HG03064 (cell line): ENCODE measurements around the gene UVRAG.
A peak's percentile ranks its signal among the peaks of the same experiment; 100 is the strongest.
"Not testable (repeated sequence)": the region's sequence is repeated elsewhere in the genome, so short reads cannot be mapped to it uniquely, and the experiment has no call there.

Experiments
- ATAC-seq: cut with Tn5 transposase; IDR thresholded peaks from one replicate; pipeline ENCODE4 v1.9.1; 2021; ENCODE audit warnings: low read depth; ENCODE audit not compliant: unreplicated experiment

UVRAG gene

DNA sequence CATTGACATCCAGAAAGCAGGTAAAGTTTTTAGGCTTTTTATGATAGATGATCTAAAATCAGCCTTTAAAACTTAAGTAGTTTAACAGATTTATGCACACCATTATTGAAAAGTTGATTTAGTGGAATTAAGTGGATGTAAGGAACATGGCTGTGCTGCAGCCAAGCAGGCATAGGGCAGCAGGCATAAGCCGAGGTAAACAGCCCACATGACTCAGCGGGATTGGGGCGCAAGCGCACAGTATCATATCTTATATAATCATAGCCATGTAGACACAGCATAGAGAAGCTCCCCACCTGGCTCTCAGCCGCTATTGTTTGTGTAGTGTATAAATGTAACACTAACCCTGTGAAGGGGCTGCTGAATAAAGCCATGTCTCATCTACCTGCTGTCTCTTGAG lies 233.8 kb downstream of the UVRAG start:
- ATAC-seq, result no peak

DNA sequence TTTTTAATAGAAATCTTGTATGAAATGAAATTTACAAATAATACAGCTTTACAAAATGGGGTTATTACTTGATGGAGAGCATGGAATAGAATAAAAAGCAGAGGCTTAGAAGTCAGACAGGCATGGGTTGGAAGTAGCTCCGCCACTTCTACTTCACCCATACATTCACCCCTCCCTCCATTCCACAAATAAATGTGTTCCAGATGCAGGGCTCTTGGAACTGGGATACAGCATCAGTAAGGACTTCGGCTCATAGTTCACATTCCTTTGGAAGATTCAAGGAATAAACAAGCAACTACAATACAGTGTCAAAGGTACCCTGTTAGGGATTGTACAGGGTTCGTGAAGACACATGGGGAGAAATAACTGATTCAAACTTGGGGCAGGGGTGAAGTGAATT lies 234.5 kb downstream of the UVRAG start:
- ATAC-seq, result no peak

DNA sequence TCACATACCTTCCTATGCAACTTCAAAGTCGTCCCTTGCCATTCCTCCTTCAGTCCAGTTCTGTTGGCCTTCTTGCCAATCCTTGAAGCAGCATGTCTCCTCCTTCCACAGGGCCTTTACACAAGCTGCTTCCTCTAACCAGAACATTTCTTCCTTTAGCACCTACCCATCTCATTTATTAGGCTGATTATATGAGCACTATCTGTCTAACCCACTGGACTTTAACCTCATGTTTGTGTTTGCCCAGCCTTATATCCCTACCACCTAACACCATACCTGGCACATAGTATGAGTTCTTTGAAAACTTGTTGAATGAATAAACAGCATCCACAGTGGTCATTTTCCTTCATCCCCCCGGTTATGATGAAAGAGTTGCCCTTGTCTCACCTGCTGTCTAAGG lies 236.9 kb downstream of the UVRAG start:
- ATAC-seq, result no peak

DNA sequence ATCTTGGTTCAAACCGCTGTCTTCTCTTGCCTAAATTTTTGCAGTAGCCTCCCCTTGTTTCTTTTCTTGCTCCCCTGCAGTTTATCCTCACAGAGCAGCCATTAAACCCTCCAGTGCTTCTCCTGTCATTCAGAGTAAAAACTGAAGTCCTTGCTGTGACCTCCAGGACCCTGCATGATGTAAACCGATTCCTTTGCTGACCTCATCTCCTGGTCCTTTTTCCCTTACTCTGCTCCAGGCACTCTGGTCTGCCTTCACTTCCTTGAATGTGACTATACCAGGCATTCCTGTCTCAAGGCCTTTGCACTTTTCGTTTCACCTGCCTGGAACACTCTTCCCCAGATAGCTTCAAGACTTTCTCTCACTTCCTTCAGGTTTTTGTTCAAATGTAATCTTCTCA lies 239.3 kb downstream of the UVRAG start:
- ATAC-seq, result no peak

DNA sequence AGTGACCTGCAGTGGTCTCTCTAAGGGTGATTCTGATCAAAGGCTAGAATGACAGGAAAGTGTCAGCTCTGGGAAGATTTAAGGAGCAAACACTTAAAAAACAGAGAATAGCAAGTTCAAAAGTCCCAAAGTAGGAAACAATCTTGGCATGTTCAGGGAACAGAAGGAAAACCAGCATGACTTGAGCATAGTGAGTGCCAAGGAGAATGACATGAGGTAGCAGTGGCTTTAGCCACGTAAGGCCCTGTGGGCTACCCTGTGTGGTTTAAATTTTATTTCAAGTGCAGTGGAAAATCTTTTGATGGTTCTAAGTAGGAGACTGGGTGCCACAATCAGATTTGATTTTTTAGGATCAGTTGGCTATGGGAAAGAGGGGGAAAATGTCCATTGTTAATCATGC lies 241.9 kb downstream of the UVRAG start:
- no peak for ATAC-seq

DNA sequence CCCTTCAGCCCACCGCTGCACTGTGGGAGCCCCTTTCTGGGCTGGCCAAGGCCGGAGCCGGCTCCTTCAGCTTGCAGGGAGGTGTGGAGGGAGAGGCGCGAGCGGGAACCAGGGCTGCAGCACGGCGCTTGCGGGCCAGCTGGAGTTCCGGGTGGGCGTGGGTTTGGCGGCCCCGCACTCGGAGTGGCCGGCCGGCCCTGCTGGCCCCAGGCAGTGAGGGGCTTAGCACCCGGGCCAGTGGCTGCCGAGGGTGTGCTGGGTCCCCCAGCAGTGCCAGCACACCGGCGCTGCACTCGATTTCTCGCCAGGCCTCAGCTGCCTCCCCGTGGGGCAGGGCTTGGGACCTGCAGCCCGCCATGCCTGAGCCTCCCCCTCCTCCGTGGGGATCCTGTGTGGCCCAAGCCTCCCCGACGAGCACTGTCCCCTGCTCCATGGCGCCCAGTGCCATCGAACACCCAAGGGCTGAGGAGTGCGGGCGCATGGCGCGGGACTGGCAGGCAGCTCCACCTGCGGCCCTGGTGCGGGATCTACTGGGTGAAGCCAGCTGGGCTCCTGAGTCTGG lies 245.5 kb downstream of the UVRAG start:
- not testable (repeated sequence) for ATAC-seq

DNA sequence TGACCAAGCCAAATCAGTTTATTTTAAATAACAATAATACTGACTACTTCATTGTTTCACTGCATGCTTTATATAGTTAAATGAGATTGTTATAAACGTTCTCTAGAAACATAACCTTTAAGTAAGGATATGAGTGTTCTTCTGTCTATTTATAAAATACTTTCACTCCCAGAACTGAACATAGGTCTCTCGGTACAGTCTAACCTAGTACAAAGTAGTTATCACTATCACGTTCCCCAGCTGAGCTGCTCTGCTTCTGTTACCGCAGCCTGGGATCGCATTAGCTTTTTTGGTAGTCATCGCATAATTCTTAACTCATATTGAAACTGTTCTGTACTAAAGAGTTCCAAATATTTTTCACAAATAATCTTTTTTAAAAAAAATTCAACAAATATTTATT lies 247.7 kb downstream of the UVRAG start:
- peak; percentile 99 for ATAC-seq

DNA sequence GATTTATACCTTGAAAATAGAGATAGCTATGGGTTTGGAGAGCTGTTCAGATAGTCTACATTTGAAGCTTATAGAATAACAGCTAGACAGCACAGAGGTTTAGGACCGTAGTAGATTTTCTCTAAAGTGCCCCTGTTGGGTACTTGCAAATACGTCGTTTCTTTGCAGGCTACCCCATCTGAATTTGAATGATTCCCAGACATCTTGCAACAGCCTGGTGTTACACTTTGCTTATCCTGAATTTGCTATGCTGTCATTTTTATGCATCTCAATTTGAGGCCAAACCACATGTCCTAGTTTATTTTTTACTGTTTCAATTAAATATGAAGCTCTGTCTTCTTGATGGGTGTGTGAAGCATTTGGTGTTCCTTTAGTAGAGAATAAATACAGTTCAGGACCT lies 249.2 kb downstream of the UVRAG start:
- ATAC-seq, result no peak

DNA sequence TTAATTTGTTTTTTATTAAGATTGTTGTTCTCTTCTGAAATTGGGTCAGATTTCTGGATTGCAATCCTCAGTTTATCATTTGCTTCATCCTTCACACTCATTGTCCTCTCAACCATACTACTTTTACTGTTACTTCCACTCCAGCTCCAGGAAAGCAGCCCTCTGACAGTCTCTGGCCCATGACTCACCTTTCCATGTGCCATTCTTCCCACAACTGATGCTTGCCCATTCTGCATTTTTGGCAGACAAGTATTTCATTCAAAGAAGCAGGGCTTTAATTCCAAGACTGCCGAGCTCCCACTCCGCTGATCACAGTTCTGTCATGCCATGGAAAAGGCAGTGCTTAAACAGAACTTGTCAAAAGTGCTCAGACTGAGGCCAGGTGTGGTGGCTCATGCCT lies 252.1 kb downstream of the UVRAG start:
- no peak for ATAC-seq

DNA sequence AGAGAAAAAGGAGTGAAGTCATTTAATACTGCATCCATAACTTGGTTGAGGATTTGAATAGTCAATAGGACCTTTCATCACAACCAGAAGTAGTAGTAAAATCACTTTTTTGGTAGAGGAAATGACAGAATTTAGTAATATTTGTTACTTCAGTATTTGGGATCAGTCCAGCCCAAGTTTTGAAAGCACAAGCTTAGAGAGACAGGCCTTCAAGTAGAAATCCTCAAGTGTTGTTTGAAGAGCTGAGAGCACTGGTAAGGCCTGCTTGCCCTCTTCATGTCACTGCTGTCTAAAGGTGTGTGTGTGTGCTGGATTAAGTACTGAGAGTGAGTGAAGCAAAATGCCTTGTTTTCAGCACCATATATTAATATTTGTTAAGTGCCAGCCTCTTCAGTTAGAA lies 254.0 kb downstream of the UVRAG start:
- no peak for ATAC-seq

DNA sequence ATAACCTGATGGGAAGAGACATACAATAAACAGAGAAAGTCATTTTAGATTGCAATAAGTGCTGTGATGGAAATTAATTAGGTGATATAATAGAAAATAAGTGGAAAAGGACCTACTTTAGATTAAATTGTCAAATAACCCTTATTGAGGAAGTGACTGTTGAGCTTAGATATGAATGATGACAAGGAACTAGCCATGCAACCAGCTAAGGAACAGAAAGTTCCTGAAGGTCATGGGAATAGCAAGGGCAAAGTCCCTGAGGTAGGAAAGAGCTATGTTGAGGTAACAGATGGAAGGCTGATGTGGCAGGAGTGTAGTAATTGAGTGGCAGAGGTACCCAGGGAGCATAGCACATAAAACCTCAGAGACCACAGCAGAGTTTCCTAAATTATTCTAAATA lies 256.1 kb downstream of the UVRAG start:
- ATAC-seq, result no peak

DNA sequence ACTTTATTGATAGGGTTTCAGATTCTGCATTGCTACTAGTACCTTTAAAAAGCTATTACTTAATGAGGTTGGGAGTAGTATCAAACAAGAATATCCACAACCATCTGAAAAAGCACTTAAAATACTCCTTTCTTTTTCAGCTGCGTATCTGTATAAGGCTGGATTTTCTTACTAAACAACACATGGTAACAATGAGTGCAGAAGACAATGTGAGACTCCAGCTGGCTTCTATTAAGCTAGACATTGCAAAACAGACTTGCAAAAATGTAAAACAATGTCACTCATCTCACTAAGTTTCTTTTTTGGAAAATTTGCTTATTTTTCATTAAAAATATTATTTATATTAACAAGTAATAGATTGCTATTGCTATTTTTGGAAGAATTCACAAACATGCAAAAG lies 258.7 kb downstream of the UVRAG start:
- ATAC-seq, result no peak

DNA sequence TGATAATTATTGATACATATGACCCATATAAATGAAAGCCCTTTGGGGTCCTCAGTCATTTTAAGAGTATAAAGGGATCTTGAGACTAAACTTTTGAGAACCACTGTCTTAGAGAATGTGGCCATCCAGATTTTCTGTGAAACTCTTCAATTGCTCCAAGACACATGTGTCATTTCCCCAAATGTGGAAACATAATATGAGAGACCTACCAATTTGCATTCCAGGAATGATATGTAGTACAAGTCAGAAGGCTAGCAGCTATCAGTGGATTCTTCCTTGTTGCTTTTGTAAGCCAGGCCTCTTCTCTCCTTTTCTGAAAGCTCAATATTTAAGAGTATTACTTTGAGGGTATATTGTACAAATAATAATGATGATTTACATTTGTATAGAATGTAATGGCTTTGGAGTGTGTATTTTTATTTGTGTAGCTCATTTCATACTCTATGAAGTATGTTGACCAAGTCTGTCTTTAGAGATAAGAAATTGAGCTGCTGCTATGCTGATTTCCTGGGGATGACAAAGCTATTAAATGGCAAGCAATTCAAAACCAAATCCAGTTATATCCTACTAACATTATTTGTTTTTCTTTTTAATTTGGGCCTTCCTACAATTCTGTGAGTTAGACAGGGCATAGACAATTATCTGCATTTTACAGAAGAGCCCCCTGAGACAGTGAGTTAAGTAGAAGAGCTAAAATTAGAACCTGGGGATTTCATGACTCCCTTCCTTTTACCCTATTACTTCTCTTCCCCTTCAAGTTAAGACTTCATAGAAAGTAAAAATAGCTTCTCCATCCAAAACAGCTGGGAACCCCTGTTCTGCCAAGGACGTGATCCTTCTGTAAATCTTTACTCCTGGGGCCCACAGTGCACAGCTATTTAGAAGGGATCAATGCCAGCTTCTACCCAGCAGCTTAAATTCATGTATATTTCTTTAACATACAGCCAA lies 259.4 kb downstream of the UVRAG start:
- ATAC-seq, result no peak

DNA sequence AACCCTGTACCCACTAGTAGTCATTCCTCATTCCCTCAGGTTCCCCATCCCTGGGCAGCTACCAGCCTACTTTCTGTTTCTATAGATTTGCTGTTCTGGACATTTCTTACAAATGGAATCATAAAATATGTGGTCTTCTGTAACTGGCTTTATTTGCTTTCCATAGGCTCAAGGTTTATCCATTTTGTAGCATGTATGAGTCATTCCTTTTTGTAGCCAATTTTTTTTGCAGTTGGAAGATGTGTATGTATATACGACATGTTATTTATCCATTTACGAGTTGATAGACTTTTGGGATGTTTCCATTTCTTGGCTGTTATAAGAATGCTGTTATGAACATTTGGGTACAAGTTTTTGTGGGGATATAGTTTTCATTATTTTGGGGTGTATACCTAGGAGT lies 260.7 kb downstream of the UVRAG start:
- no peak for ATAC-seq

DNA sequence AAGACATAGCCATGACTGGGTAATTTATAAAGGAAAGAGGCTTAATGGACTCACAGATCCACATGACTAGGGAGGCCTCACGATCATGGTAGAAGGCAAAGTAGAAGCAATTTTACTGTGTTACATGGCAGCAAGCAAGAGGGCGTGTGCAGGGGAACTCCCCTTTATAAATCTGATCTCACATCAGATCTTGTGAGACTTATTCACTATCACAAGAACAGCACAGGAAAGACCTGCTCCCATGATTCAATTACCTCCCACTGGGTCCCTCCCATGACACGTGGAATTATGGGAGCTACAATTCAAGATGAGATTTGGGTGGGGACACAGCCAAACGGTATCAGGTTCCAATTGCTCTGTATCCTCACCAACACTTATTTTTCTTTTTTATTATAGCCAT lies 261.2 kb downstream of the UVRAG start:
- ATAC-seq, result not testable (repeated sequence)

DNA sequence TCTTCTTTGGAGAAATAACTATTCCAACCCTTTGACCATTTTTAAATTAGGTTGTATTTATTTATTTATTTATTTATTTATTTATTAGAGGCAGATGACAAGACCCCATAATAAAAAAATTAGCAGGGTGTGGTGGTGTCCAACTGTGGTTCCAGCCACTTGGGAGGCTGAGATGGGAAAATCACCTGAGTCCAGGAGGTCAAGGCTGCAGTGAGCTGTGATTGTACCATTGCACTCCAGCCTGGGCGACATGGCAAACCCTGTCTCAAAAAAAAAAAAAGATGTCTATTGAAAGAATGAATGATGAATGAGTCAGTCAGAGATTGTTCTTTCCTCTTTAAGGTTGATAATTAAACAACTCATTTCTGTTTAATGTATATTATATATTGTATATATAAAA lies 261.7 kb downstream of the UVRAG start:
- no peak for ATAC-seq

DNA sequence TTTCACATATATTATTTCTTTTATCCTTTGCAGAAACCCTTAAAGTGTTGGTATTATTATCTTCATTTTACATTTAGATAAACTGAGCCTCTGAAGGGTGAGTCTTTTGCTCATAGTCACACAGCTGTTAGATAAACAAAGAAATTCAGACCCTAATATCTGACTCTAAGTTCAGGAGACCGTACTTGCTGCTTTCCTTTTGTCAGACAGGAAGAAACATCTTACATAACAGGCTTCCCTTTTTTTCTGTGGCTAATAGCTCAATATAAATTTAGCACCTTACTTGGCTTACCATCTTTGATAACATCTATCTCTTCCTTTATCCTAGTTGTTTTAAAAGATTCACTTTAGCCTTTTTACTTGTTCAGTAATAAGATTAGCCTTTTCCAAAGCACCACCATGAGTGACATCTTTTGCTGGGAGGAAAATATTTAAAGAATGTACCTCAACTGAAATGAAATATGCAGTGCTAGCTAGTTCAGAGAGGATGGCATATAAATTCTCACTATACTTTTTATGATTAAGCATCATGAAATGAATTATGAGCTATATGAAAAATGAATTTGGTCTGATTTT lies 262.7 kb downstream of the UVRAG start:
- no peak for ATAC-seq

DNA sequence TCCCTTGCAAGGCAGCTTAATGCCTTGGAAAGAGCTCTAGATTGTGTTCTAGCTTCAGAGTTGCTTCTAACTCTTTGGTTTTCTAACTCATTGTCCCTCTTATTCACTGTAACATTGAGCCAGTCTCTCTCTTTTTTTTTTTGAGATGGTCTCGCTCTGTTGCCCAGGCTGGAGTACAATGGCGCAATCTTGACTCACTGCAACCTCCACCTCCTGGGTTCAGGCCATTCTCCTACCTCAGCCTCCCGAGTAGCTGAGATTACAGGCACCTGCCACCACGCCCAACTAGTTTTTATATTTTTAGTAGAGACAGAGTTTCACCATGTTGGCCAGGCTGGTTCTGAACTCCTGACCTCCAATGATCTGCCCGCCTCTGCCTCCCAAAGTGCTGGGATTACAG lies 266.1 kb downstream of the UVRAG start:
- not testable (repeated sequence) for ATAC-seq

DNA sequence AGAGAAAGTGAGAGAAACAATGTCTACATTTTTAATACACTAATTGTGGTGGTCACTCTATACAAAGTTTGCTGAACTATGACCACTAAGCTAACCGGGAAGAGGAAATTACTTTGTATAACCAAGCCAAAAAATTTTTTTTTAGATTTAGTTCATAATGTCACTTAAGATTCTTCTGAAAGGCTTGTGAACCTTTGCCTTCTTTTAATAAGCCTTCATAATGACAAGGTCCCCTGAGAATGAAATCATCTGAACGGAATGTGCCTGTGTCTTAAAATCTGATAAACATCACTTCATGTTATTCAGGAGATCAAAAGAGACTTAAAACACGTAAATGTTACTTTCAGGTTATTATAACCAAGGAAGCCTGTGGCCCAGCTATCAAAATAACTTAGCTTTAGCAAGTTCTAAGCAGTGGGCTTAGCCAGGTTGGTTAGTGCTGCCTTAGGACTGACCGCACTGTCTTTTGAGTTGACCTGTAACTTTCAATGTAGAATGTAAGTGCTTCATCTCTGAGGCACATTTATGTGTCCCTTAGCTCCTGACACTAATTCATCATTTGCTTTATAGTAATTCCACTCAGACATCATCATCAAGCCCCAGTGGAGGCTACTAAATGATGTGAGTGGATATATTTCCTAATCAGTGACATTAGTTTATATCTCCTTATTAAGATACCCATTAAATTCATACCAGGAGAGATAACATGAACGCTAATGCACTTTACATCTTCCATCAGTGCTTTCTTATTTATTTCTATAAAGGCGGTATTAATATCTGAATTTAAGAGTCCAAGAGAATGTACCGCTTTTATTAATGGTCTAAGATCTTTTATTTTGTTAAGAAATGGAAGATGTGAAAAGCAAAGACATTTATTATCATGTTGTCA lies 268.8 kb downstream of the UVRAG start:
- no peak for ATAC-seq

DNA sequence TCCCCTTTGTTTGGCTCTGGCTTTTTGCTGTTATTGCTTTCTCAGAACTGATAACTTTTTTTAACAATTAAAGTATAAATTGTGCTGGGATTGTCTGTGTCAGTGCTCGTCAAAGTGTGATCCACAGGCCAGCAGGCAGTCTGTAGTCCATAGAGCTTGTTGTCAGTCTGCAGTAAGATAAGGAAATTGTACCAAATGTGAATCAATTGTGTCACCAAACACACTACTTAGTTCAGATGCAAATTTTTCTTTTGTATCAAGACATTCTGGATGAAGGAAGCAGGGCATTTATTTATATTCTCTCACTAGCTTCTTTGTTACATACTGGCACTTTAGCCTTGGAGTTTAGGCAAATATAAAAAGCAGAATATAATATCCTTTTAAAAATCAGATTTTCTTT lies 270.3 kb downstream of the UVRAG start:
- no peak for ATAC-seq
